Activated CD8-positive, alpha-beta memory T cell treated with anti-CD3 and anti-CD28 coated beads, Interleukin-2, amount 50 U/mL, for 1 hour (primary cell): ENCODE data around the gene TEX53.

Source experiments
- DNase-seq: peaks from one replicate; pipeline ENCODE4 v3.0.0-alpha.2; 2020; ENCODE audit errors: extremely low read depth

TEX53 gene

DNA sequence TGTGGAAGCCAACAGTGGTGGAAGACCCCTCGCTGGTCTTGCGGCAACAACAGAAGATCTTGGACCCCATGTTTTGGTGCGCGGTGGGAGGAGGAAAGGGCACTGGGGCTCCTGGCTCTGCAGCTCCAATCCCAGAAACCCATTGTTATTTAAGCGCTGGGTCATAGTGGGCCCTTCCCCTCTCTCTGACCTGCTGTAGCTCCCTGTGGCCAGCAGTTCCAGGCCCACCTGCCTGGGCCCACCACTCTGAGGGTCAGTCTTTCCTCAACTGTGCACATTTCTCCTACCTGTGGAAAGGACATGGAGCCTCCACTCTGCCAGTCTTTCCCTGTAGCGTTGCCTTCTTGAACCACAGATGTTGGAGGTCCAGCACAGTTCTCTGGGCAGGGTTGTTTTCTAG, at the start of gene TEX53:
Gene TEX53 (minus strand): TSS at position 101 of the 400 bp plus-strand sequence. CDS start 31 bp downstream, at position 70.
- no peak for DNase-seq

DNA sequence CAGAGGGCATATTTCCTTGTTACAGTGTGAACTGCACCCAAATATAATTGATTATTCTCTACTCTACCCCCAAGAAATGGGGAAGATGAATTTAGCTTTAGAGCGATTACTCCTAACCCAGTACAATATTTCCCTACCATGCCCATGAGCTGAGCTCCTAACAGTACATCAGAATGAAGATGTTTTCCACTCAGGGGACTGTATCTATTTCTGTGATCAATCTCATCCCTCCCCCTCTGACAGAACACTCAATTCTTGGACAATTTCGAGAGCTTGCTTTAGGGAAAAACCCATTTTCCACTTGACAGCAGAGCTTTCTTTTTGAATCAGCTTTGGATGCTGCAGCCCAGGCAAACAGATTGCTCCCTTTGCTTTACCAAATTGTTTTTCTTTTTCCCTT, 49.1 kb upstream of the TEX53 start:
- no peak for DNase-seq

GRCh38 chr9:114701988-114702387, 44.4 kb upstream of the TEX53 start:
- no peak for DNase-seq

DNA sequence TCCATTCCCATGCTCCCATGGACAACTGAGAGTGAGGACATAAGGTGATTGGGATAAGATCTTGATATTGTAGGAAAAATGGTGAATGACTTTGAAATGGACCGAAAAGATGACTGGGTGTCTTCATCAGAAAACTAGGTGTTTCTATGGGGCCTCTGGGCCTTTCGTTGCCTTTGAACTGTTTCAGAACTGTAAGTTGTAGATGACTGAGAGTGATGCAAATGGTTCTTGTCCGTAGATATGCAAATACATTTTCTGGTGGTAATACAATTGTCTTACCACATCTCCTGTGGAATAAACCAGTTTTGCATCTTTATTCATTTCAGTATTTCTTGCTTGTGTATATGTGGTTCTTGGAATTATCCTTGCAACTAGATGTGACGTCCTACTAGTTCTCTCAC, 40.3 kb upstream of the TEX53 start:
- no peak for DNase-seq

- no peak for DNase-seq
These were observed 39.4 kb upstream of the TEX53 start for GRCh38 chr9:114696814-114697544.

GRCh38 chr9:114695948-114696347, 38.3 kb upstream of the TEX53 start:
- no peak for DNase-seq

DNA sequence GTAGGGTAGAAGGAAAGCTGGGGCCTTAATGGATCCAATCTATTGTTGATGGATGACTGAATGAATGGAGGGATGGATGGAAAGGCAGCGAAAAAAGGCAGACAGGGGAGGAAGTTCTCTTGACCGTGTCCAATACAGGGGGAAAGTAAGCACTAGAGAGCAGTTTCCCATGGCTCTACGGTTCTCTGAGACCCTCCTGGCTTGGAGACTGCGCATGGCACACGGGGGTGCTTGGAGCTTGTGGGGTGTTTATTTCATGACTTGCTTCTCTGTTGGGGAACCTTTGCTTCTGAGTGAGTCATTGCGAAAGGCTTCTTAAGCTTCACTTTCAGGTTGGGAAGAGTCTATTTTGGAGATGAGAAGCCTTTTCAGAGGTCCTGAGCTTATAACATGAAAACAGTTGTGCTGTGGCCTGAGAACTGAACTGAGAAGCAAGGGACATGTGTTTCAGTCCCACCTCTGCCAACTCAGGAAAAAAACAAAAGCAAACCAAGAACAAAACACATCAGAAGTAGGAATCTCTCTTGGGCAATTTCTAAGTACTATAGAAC, 37.2 kb upstream of the TEX53 start:
- DNase-seq: no peak

- DNase-seq: no peak
These were observed 36.5 kb upstream of the TEX53 start for GRCh38 chr9:114694146-114694545.

DNA sequence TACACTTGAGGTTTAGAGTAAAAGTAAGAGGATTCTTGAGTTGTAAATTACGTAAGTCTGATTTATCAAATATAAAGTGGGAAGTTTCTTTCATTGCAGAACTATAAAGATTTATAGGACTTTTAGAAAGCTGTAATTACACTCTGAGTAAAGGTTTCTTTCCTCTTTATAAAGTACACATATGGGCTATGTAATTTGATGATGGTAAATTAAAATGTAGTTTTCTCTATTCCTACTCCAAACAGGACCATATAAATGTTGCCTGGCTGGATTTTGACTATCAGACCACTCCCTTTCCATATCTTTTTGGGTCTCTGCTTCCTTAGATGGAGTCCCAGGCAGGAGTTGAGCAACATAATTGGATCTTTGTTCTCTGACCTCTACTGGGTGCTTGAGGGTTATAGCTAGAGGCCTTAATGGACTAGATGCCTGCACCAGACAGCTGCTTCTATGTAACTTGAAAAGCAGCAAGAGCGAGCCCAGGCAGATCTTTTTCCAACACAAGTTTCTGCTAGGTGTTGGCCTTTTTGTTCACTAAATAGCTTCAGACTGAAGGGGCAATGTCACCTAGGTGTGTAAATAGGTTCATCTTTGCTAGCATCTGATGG, 35.7 kb upstream of the TEX53 start:
- no peak for DNase-seq

DNA sequence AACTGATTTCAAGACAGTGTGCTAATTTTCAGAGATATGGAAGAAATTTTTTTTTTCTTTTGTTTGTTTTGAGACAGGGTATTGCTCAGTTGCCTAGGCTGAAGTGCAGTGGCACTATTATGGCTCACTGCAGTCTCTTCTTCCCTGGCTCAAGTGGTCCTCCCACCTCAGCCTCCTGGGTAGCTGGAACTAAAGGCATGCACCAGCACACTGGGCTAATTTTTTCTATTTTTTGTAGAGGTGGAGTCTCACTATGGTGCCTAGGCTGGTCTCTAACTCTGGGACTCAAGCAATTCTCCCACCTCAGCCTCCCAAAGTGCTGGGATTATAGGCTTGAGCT, 34.3 kb upstream of the TEX53 start:
- DNase-seq: no peak

- peak; percentile 23 for DNase-seq
These were observed 33.7 kb upstream of the TEX53 start for GRCh38 chr9:114691046-114691955.

DNA sequence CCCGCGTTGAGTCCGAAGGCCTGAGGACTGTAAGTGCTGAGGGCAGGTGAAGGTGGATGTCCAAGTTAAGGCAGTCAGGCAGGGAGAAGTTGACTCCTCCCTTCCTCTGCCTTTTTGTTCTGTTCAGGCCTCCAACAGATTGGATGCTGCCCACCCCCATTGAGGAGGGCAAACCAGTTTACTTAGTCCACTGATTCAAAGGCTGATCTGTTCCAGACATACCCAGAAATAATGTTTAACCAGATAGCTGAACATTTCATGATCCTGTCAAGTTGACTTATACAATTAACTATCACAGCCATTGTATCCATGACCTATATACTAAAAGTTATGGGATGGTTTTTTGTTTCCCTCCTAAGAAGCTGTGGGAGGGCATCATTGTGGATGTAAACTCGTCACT, 32.7 kb upstream of the TEX53 start:
- no peak for DNase-seq

- no peak for DNase-seq
These were observed 32.2 kb upstream of the TEX53 start for GRCh38 chr9:114689813-114690212.

- no peak for DNase-seq
These were observed 31.5 kb upstream of the TEX53 start for GRCh38 chr9:114688909-114689610.

GRCh38 chr9:114688379-114688778, 30.8 kb upstream of the TEX53 start:
- no peak for DNase-seq

- no peak for DNase-seq
These were observed 29.4 kb upstream of the TEX53 start for GRCh38 chr9:114687034-114687433.

DNA sequence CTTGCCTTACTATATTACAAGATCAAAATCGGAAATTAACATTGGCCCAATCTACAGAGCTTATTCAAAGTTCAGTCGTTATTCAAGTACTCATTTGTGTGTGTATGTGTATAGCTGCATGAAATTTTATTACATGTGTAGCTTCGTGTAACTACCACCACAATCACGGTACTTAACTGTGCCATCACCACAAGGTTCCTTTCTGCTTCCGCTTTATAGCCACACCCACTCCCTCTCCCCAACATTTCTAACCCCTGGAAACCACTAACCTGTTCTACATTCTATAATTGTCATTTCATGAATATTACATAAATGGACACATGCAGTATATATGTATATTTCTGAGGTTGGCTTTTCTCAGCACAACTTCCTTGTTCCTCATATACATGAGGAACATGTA, 28.3 kb upstream of the TEX53 start:
- no peak for DNase-seq

GRCh38 chr9:114684036-114684435, 26.4 kb upstream of the TEX53 start:
- DNase-seq: no peak

- no peak for DNase-seq
These were observed 25.2 kb upstream of the TEX53 start for GRCh38 chr9:114682846-114683245.

DNA sequence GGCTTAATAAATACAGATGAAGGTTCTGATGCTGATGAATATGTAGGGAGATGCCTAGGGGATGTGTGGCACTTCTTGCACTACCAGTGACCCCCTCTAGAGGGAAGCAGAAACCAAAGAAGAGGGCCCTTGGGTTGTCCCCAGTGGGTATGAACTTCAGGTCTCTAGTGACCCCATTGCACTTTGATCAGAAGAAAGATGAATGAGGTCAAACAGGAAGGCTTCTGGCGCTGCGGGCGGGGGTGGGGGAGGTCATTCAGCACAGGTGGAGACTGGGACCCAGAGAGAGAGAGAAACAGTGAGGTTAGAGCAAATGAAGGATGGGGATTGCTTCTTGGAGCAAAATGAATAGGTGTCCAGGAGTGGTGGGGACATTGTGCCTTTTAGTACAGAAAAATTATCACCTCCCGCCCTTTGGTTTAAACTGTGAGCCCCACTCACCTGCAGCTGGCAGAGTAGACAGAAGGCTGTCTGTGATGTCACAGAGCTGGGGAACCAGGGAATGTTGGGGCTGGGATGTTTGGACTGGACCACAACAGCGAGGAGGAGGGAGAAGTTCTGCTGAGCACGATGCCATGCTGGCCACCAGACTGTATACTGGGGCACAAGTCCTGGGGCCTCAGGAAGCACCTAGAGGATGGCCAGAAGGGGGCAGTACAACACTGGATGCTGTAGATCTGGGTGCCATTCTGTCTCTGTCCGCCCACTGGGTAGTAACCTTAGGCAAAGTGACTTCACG, 24.2 kb upstream of the TEX53 start, which contains the start of gene TEX48:
Gene TEX48 (minus strand): TSS at position 599 of the 739 bp plus-strand sequence. CDS start 10,469 bp downstream, outside the sequence.
- DNase-seq: peak; percentile 59
